Measurements from ENCODE around the gene ABHD18. TPM values are rescaled to one million over a fixed set of nuclear protein-coding genes. Genes with fewer than 3 reads are reported as not detected.
"Not testable (repeated sequence)": the region's sequence is repeated elsewhere in the genome, so short reads cannot be mapped to it uniquely, and the experiment has no call there.

The ABHD18 gene
- total RNA-seq, 2 donors from 2014 or later = 7.4 to 17.0 TPM

- TF ChIP-seq CTCF (IDR thresholded peaks at IDR 0.05) = no peak
- no peak for DNase-seq (ENCODE audit: low spot score)
- ATAC-seq (ENCODE audit: insufficient number of reproducible peaks, low FRiP score, low read depth) = no peak
- Histone ChIP-seq H3K27ac (no peak overlapping the region), H3K27me3 (replicated peaks; ENCODE audit: insufficient read depth) (no peaks in the 10 kb centered on the region), H3K4me1 (ENCODE audit: control insufficient read depth in 1 of 2, low read depth in 2 of 2) (no peaks in the 10 kb centered on the region), H3K4me3 (no peak overlapping the region), H3K9me3 (no peaks in the 10 kb centered on the region), H3K36me3 (peaks cover 26% of the 10 kb centered on the region)
Observed at GRCh38 chr4:128025319-128025718, 60.1 kb downstream of the ABHD18 start.

GRCh38 chr4:128029907-128030306 is 64.7 kb downstream of the ABHD18 start:
- TF ChIP-seq CTCF (IDR thresholded peaks at IDR 0.05) = no peak
- no peaks in the 10 kb centered on the region for H3K27me3 ChIP-seq (replicated peaks; ENCODE audit: insufficient read depth)
- DNase-seq (ENCODE audit: low spot score) = no peak
- H3K4me1 ChIP-seq (ENCODE audit: control insufficient read depth in 1 of 2, low read depth in 2 of 2) = no peaks in the 10 kb centered on the region
- H3K9me3 ChIP-seq = no peaks in the 10 kb centered on the region
- H3K27ac ChIP-seq = no peak overlapping the region
- peaks cover 13% of the 10 kb centered on the region for H3K36me3 ChIP-seq
- no peak overlapping the region for H3K4me3 ChIP-seq
- no peak for ATAC-seq (ENCODE audit: insufficient number of reproducible peaks, low FRiP score, low read depth)

GRCh38 chr4:128031756-128032384 is 66.7 kb downstream of the ABHD18 start:
- DNase-seq (ENCODE audit: low spot score) (no peak), ATAC-seq (ENCODE audit: insufficient number of reproducible peaks, low FRiP score, low read depth) (no peak)
- no peak for TF ChIP-seq CTCF (IDR thresholded peaks at IDR 0.05)
- Histone ChIP-seq H3K27ac (no peak overlapping the region), H3K4me1 (ENCODE audit: control insufficient read depth in 1 of 2, low read depth in 2 of 2) (no peaks in the 10 kb centered on the region), H3K4me3 (no peak overlapping the region), H3K36me3 (peaks cover 15% of the 10 kb centered on the region), H3K27me3 (replicated peaks; ENCODE audit: insufficient read depth) (no peaks in the 10 kb centered on the region), H3K9me3 (no peaks in the 10 kb centered on the region)

GRCh38 chr4:128039568-128039967 is 74.4 kb downstream of the ABHD18 start:
- Histone ChIP-seq H3K4me3 (no peak overlapping the region), H3K4me1 (ENCODE audit: control insufficient read depth in 1 of 2, low read depth in 2 of 2) (no peaks in the 10 kb centered on the region), H3K27ac (no peak overlapping the region), H3K36me3 (peaks cover 5% of the 10 kb centered on the region), H3K27me3 (replicated peaks; ENCODE audit: insufficient read depth) (no peaks in the 10 kb centered on the region), H3K9me3 (no peaks in the 10 kb centered on the region)
- TF ChIP-seq CTCF (IDR thresholded peaks at IDR 0.05) = no peak
- no peak for DNase-seq (ENCODE audit: low spot score)
- ATAC-seq (ENCODE audit: insufficient number of reproducible peaks, low FRiP score, low read depth) = no peak

- not testable (repeated sequence) for H3K27me3 ChIP-seq (replicated peaks; ENCODE audit: insufficient read depth); H3K27ac ChIP-seq; DNase-seq (ENCODE audit: low spot score); H3K4me3 ChIP-seq; H3K9me3 ChIP-seq; ATAC-seq (ENCODE audit: insufficient number of reproducible peaks, low FRiP score, low read depth); H3K4me1 ChIP-seq (ENCODE audit: control insufficient read depth in 1 of 2, low read depth in 2 of 2); H3K36me3 ChIP-seq
Observed at GRCh38 chr4:128047019-128047418, 81.8 kb downstream of the ABHD18 start.

- H3K9me3 ChIP-seq; DNase-seq (ENCODE audit: low spot score); H3K4me3 ChIP-seq; H3K4me1 ChIP-seq (ENCODE audit: control insufficient read depth in 1 of 2, low read depth in 2 of 2); H3K27me3 ChIP-seq (replicated peaks; ENCODE audit: insufficient read depth); ATAC-seq (ENCODE audit: insufficient number of reproducible peaks, low FRiP score, low read depth); H3K36me3 ChIP-seq; H3K27ac ChIP-seq: not testable (repeated sequence)
Observed at GRCh38 chr4:128047514-128047913, 82.3 kb downstream of the ABHD18 start.

- not testable (repeated sequence) for H3K36me3 ChIP-seq; H3K4me3 ChIP-seq; H3K27ac ChIP-seq; H3K27me3 ChIP-seq (replicated peaks; ENCODE audit: insufficient read depth); H3K9me3 ChIP-seq; DNase-seq (ENCODE audit: low spot score); H3K4me1 ChIP-seq (ENCODE audit: control insufficient read depth in 1 of 2, low read depth in 2 of 2); ATAC-seq (ENCODE audit: insufficient number of reproducible peaks, low FRiP score, low read depth)
Observed at GRCh38 chr4:128051229-128051628, 86.0 kb downstream of the ABHD18 start.

GRCh38 chr4:128054907-128055306 is 89.7 kb downstream of the ABHD18 start:
- H3K27me3 ChIP-seq (replicated peaks; ENCODE audit: insufficient read depth); H3K4me3 ChIP-seq; H3K4me1 ChIP-seq (ENCODE audit: control insufficient read depth in 1 of 2, low read depth in 2 of 2); H3K36me3 ChIP-seq; DNase-seq (ENCODE audit: low spot score); H3K9me3 ChIP-seq; H3K27ac ChIP-seq; ATAC-seq (ENCODE audit: insufficient number of reproducible peaks, low FRiP score, low read depth): not testable (repeated sequence)

- not testable (repeated sequence) for H3K27me3 ChIP-seq (replicated peaks; ENCODE audit: insufficient read depth); H3K9me3 ChIP-seq; H3K4me1 ChIP-seq (ENCODE audit: control insufficient read depth in 1 of 2, low read depth in 2 of 2); H3K36me3 ChIP-seq; ATAC-seq (ENCODE audit: insufficient number of reproducible peaks, low FRiP score, low read depth); H3K4me3 ChIP-seq; H3K27ac ChIP-seq; DNase-seq (ENCODE audit: low spot score)
Observed at GRCh38 chr4:128055441-128056206, 90.4 kb downstream of the ABHD18 start.
